Parathyroid adenoma (tissue), 2 donors: ENCODE results near the gene CFAP58.

Experiments
- H2AFZ ChIP-seq: fragments of 300-600 bp; sonication (generic); one replicate; pipeline ENCODE4 v1.7.0; 2017; ENCODE audit warnings: antibody characterized with exemption, mild to moderate bottlenecking
- H3K27ac ChIP-seq: fragments of 300-600 bp; sonication (generic); one replicate; pipeline ENCODE4 v1.7.0; 2017
- H3K27me3 ChIP-seq: fragments of 300-600 bp; sonication (generic); one replicate; pipeline ENCODE4 v1.7.0; 2017; ENCODE audit warnings: low read length; ENCODE audit not compliant: control insufficient read depth, insufficient read depth
- H3K36me3 ChIP-seq: fragments of 300-600 bp; sonication (generic); one replicate; pipeline ENCODE4 v1.7.0; 2017; ENCODE audit warnings: low read length; ENCODE audit not compliant: control insufficient read depth, insufficient read depth
- H3K4me1 ChIP-seq: fragments of 300-600 bp; sonication (generic); one replicate; pipeline ENCODE4 v1.7.0; 2017; ENCODE audit warnings: control low read depth
- H3K4me2 ChIP-seq: fragments of 300-600 bp; sonication (generic); one replicate; pipeline ENCODE4 v1.7.0; 2017; ENCODE audit warnings: low read length
- H3K4me3 ChIP-seq: fragments of 300-600 bp; sonication (generic); one replicate; pipeline ENCODE4 v1.7.0; 2017; ENCODE audit warnings: low read depth, low read length
- H3K79me2 ChIP-seq: fragments of 300-600 bp; sonication (generic); one replicate; pipeline ENCODE4 v1.7.0; 2017; ENCODE audit warnings: control low read depth
- H3K9ac ChIP-seq: fragments of 300-600 bp; sonication (generic); one replicate; pipeline ENCODE4 v1.7.0; 2017; ENCODE audit warnings: mild to moderate bottlenecking
- H3K9me3 ChIP-seq: fragments of 300-600 bp; sonication (generic); one replicate; pipeline ENCODE4 v1.7.0; 2017; ENCODE audit warnings: low read length; ENCODE audit not compliant: control insufficient read depth
- TF ChIP-seq, protein P1 (sequence below): fragments of 300-600 bp; sonication (generic); IDR thresholded peaks from one replicate; pipeline ENCODE4 v1.7.0; 2017; ENCODE audit warnings: antibody characterized with exemption, mild to moderate bottlenecking
- donor health status: primary hyperparathyroidism.

Gene CFAP58

DNA sequence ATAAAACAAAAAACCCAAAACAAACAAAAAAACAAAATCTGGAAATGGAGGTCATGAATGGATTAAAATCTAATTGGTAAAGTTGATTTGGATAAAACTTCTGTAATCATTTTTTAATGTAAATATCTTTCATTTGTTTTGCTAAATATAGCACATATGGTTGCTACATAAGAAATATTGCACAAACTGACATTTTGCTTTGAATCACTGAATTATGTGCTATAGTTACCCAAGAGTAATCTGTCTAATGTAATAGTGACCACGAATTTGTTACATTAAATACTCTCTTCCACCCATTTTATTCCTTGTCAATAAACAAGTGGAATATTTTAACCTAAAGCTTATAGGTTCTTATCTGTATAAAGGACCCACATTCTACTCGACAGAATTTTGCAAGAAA lies 6.2 kb downstream of the CFAP58 start:
- TF ChIP-seq, protein P1, sequence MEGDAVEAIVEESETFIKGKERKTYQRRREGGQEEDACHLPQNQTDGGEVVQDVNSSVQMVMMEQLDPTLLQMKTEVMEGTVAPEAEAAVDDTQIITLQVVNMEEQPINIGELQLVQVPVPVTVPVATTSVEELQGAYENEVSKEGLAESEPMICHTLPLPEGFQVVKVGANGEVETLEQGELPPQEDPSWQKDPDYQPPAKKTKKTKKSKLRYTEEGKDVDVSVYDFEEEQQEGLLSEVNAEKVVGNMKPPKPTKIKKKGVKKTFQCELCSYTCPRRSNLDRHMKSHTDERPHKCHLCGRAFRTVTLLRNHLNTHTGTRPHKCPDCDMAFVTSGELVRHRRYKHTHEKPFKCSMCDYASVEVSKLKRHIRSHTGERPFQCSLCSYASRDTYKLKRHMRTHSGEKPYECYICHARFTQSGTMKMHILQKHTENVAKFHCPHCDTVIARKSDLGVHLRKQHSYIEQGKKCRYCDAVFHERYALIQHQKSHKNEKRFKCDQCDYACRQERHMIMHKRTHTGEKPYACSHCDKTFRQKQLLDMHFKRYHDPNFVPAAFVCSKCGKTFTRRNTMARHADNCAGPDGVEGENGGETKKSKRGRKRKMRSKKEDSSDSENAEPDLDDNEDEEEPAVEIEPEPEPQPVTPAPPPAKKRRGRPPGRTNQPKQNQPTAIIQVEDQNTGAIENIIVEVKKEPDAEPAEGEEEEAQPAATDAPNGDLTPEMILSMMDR: no peak
- H3K27ac ChIP-seq: no peak overlapping the region
- no peak overlapping the region for H3K4me3 ChIP-seq
- H2AFZ ChIP-seq: no peak overlapping the region
- no peaks in the 10 kb centered on the region for H3K4me1 ChIP-seq
- no peaks in the 10 kb centered on the region for H3K27me3 ChIP-seq
- H3K4me2 ChIP-seq: no peak overlapping the region
- H3K9me3 ChIP-seq: no peaks in the 10 kb centered on the region
- H3K36me3 ChIP-seq: no peaks in the 10 kb centered on the region
- no peaks in the 10 kb centered on the region for H3K79me2 ChIP-seq
- no peak overlapping the region for H3K9ac ChIP-seq

DNA sequence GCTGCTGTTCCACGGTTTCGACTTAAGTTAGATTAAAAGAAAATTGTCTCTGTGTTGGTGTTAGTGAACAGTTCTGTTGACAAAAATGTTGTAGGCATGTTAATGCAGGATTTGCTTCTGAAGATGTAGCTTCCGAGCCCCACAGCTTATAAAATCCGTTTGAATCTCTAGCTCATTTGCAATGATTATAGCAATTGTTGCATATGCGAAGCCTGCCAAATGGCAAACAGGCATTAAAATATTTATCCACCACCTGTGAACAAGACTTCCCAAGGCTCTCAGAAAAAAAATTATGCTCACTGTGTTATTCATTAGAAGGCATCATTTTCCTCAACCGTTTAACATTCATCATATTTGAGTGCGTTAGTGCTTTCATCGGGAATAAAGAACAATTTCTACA lies 14.3 kb downstream of the CFAP58 start:
- Histone ChIP-seq H3K4me2 (no peak overlapping the region), H2AFZ (no peak overlapping the region), H3K79me2 (no peaks in the 10 kb centered on the region), H3K4me3 (no peak overlapping the region), H3K36me3 (no peaks in the 10 kb centered on the region), H3K4me1 (no peaks in the 10 kb centered on the region), H3K27ac (no peak overlapping the region), H3K27me3 (no peaks in the 10 kb centered on the region), H3K9ac (no peak overlapping the region), H3K9me3 (no peaks in the 10 kb centered on the region)
- TF ChIP-seq, protein P1: no peak

DNA sequence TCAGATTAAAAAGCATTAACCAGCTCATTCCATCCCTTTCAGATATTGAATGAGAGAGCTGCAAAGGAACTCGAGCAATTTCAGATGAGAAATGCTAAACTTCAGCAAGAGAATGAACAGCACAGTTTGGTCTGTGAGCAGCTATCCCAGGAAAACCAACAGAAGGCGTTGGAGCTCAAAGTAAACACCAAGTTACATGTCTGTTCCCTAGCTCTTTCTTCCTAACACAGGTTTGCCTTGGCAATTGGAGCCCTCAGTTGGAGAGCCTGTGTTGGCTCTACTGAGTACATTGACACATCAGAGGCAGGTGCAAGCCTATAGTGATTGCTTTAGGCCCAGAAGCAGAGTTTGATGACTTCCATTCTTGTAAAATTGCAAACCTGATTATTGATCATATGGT lies 14.7 kb downstream of the CFAP58 start:
- Histone ChIP-seq H3K27ac (no peak overlapping the region), H2AFZ (no peak overlapping the region), H3K27me3 (no peaks in the 10 kb centered on the region), H3K36me3 (no peaks in the 10 kb centered on the region), H3K79me2 (no peaks in the 10 kb centered on the region), H3K9me3 (no peaks in the 10 kb centered on the region), H3K4me3 (no peak overlapping the region), H3K4me2 (no peak overlapping the region), H3K4me1 (no peaks in the 10 kb centered on the region), H3K9ac (no peak overlapping the region)
- TF ChIP-seq, protein P1: no peak

DNA sequence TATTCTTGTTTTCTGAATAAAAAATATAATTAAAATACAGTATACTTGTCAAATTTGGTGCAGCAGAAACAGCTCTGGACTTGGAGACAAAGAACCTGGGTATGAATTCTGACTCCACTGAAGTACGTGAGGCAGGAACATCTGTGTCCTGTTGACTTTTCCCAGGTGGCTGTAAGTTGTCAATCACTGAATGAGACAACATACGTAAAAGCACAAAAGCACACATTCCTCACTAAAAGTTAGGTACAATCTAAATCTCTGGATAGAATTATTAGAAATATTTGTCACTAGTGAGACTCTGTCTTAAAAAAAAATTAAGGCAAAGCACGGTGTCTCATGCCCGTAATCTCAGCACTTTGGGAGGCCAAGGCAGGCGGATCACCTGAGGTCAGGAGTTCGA lies 18.1 kb downstream of the CFAP58 start:
- no peaks in the 10 kb centered on the region for H3K4me1 ChIP-seq
- TF ChIP-seq, protein P1: no peak
- no peaks in the 10 kb centered on the region for H3K79me2 ChIP-seq
- H3K27ac ChIP-seq: no peak overlapping the region
- H2AFZ ChIP-seq: no peak overlapping the region
- H3K27me3 ChIP-seq: no peaks in the 10 kb centered on the region
- H3K4me2 ChIP-seq: no peak overlapping the region
- H3K9ac ChIP-seq: no peak overlapping the region
- H3K36me3 ChIP-seq: no peaks in the 10 kb centered on the region
- H3K9me3 ChIP-seq: no peaks in the 10 kb centered on the region
- no peak overlapping the region for H3K4me3 ChIP-seq

DNA sequence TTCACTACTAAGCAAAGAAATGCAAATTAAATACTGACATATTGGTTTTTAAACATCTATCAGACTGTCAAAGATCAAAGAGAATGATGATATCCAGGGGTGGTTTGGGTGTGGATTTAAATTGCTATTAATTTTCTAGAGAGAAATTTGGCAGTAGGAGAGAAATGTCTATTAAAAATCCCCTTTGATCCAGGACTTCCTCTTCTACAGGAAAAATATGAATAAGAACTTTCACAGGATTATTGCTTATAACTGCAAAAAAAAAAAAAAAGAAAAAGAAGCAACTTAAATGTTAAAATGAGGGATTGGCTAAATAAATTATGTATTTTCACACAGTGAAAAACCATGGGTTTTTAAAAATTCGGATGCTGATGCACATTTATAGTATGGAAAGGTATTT lies 21.0 kb downstream of the CFAP58 start:
- Histone ChIP-seq H3K79me2 (no peaks in the 10 kb centered on the region), H3K27me3 (no peaks in the 10 kb centered on the region), H3K27ac (no peak overlapping the region), H3K36me3 (no peaks in the 10 kb centered on the region), H3K4me3 (no peak overlapping the region), H3K4me1 (no peaks in the 10 kb centered on the region), H2AFZ (no peak overlapping the region), H3K9ac (no peak overlapping the region), H3K4me2 (no peak overlapping the region), H3K9me3 (no peaks in the 10 kb centered on the region)
- TF ChIP-seq, protein P1: no peak
